GM12878 (cell line): ENCODE results near the gene PTCHD4. TPM values are rescaled to one million over a fixed set of nuclear protein-coding genes. Genes with fewer than 3 reads are reported as not detected.

ENCODE experiments used
- ATAC-seq: fragments of 200-7000 bp; cut with Tn5 transposase; 3 replicates; pipeline ENCODE4 v1.9.1; 2020; ENCODE audit warnings: mild to moderate bottlenecking, moderate library complexity
- BruUV-seq: library from RNA; stranded (reverse); fragments of 400-500 nt; replicated peaks from 2 replicates; lab custom pipeline; 2021; lab: Mats Ljungman, UMichigan
- CTCF ChIA-PET: fragments of 300-600 bp; sonication (Branson Sonifier 250); formaldehyde crosslinking; extraction: SDS; loops from one replicate; lab custom pipeline; 2021; ENCODE audit warnings: inconsistent platforms; lab: Yijun Ruan, JAX
- POLR2A ChIA-PET: fragments of 350-600 bp; formaldehyde crosslinking; extraction: SDS; loops from one replicate; lab custom pipeline; 2021; ENCODE audit warnings: inconsistent platforms; lab: Charles Lee
- RAD21 ChIA-PET: fragments of 300-600 bp; sonication (Branson Sonifier 250); formaldehyde crosslinking; loops from one replicate; lab custom pipeline; 2023; ENCODE audit warnings: antibody characterized with exemption; ENCODE audit not compliant: unreplicated experiment; lab: Charles Lee
- SMC1A ChIA-PET: fragments of 300-600 bp; sonication (Branson Sonifier 250); formaldehyde crosslinking; loops from one replicate; lab custom pipeline; 2023; ENCODE audit not compliant: unreplicated experiment, uncharacterized antibody; lab: Charles Lee
- DNase-seq: peaks from one replicate; pipeline ENCODE4 v3.0.0-alpha.2; 2011; ENCODE audit warnings: low read depth, low spot score
- FAIRE-seq: peaks from 3 replicates; lab custom pipeline; 2011; peaks lifted over from hg19 to GRCh38; lab: Jason Lieb, UNC
- H2AFZ ChIP-seq: 2 replicates; pipeline ENCODE4 v1.6.0; 2011; ENCODE audit warnings: low read depth, low read length, control low read depth; ENCODE audit not compliant: control insufficient read depth
- H3K27ac ChIP-seq: 2 replicates; pipeline ENCODE4 v1.5.1; 2011; ENCODE audit warnings: control low read depth; ENCODE audit not compliant: control insufficient read depth, insufficient read depth
- H3K27me3 ChIP-seq, 2 experiments: replicated peaks in 1 of 2; 2 replicates each; pipeline versions ENCODE4 v1.6.0 to v1.6.1; 2011; ENCODE audit warnings: low read length in 1 of 2; ENCODE audit not compliant: control insufficient read depth in 2 of 2, insufficient read depth in 2 of 2
- H3K36me3 ChIP-seq, 2 experiments: 2 replicates each; pipeline ENCODE4 v1.5.1; 2011; ENCODE audit warnings: low read length in 1 of 2; ENCODE audit not compliant: control insufficient read depth in 2 of 2, insufficient read depth in 2 of 2
- H3K4me1 ChIP-seq: 2 replicates; pipeline ENCODE4 v1.6.1; 2011; ENCODE audit warnings: mild to moderate bottlenecking, low read length, moderate library complexity, mixed read lengths; ENCODE audit not compliant: control insufficient read depth, insufficient read depth
- H3K4me2 ChIP-seq: 2 replicates; pipeline ENCODE4 v1.6.0; 2011; ENCODE audit warnings: control low read depth; ENCODE audit not compliant: control insufficient read depth, insufficient read depth
- H3K4me3 ChIP-seq: fragments of 200-600 bp; sonication (generic); 2 replicates; pipeline ENCODE4 v1.5.1; 2016
- H3K79me2 ChIP-seq: 2 replicates; pipeline ENCODE4 v1.6.0; 2011; ENCODE audit warnings: low read length; ENCODE audit not compliant: control insufficient read depth, insufficient read depth
- H3K9ac ChIP-seq: 2 replicates; pipeline ENCODE4 v1.8.0; 2011; ENCODE audit warnings: low read length, control low read depth, mixed read lengths; ENCODE audit not compliant: control insufficient read depth, insufficient read depth
- H3K9me3 ChIP-seq: replicated peaks from 3 replicates; pipeline ENCODE4 v1.5.1; 2011; ENCODE audit warnings: mild to moderate bottlenecking, low read length; ENCODE audit not compliant: control insufficient read depth, insufficient read depth
- H4K20me1 ChIP-seq: 2 replicates; pipeline ENCODE4 v1.6.0; 2011; ENCODE audit not compliant: control insufficient read depth, insufficient read depth
- ATF7 ChIP-seq: fragments of 450-650 bp; IDR thresholded peaks from 2 replicates; pipeline ENCODE4 v1.6.1; 2016; ENCODE audit warnings: low read depth, mild to moderate bottlenecking
- CEBPB ChIP-seq, 2 experiments: fragments of 150-350 bp in 1 of 2; IDR thresholded peaks; 2 replicates each; pipeline ENCODE4 v1.6.1; 2012 to 2014; ENCODE audit warnings: low read depth in 2 of 2, low read length in 2 of 2, borderline replicate concordance in 1 of 2, inconsistent platforms in 1 of 2
- CREM ChIP-seq: IDR thresholded peaks from 2 replicates; pipeline ENCODE4 v1.6.1; 2014; ENCODE audit warnings: antibody characterized with exemption, low read depth
- E2F8 ChIP-seq: fragments of 450-650 bp; IDR thresholded peaks from 2 replicates; pipeline ENCODE4 v1.6.1; 2018; ENCODE audit warnings: mild to moderate bottlenecking, low read depth, moderate library complexity; ENCODE audit not compliant: partially characterized antibody
- EZH2 ChIP-seq: IDR thresholded peaks from 2 replicates; pipeline ENCODE4 v1.6.1; 2012; ENCODE audit warnings: low read depth, mild to moderate bottlenecking, control low read depth, inconsistent platforms, low read length, borderline replicate concordance; ENCODE audit not compliant: control insufficient read depth
- IKZF2 ChIP-seq, 2 experiments: fragments of 450-650 bp; IDR thresholded peaks; 2 replicates each; pipeline ENCODE4 v1.6.1; 2017; ENCODE audit warnings: mild to moderate bottlenecking in 2 of 2, moderate library complexity in 2 of 2
- NFYA ChIP-seq: IDR thresholded peaks from 2 replicates; pipeline ENCODE4 v1.6.1; 2011; ENCODE audit warnings: low read depth, mild to moderate bottlenecking, low read length, improper control_type of control experiment, borderline replicate concordance
- NKRF ChIP-seq: fragments of 450-650 bp; conservative IDR thresholded peaks from 2 replicates; pipeline ENCODE4 v1.6.1; 2017; ENCODE audit warnings: mild to moderate bottlenecking, moderate library complexity
- NR2C2 ChIP-seq: IDR thresholded peaks from 2 replicates; pipeline ENCODE4 v1.6.1; 2011; ENCODE audit warnings: borderline replicate concordance, low read depth; ENCODE audit not compliant: control insufficient read depth, insufficient read length
- PML ChIP-seq: IDR thresholded peaks from 2 replicates; pipeline ENCODE4 v1.6.1; 2012; ENCODE audit warnings: low read length, inconsistent platforms
- SIN3A ChIP-seq: IDR thresholded peaks from 2 replicates; pipeline ENCODE4 v1.6.1; 2012; ENCODE audit warnings: low read depth, low read length, improper control_type of control experiment
- SKIL ChIP-seq: fragments of 450-650 bp; IDR thresholded peaks from 2 replicates; pipeline ENCODE4 v1.6.1; 2017; ENCODE audit warnings: mild to moderate bottlenecking, low read depth, inconsistent platforms; ENCODE audit not compliant: poor library complexity, severe bottlenecking
- SMARCA5 ChIP-seq: fragments of 450-650 bp; IDR thresholded peaks from 2 replicates; pipeline ENCODE4 v1.6.1; 2017; ENCODE audit warnings: mild to moderate bottlenecking
- STAT1 ChIP-seq: fragments of 450-650 bp; conservative IDR thresholded peaks from 2 replicates; pipeline ENCODE4 v1.6.1; 2014; ENCODE audit warnings: antibody characterized with exemption, mild to moderate bottlenecking
- STAT3 ChIP-seq: IDR thresholded peaks from 2 replicates; pipeline ENCODE4 v1.6.1; 2011; ENCODE audit warnings: low read depth, low read length, improper control_type of control experiment
- ZNF24 ChIP-seq: fragments of 450-650 bp; IDR thresholded peaks from 2 replicates; pipeline ENCODE4 v1.6.1; 2017; ENCODE audit warnings: antibody characterized with exemption, mild to moderate bottlenecking
- ZZZ3 ChIP-seq: IDR thresholded peaks from 2 replicates; pipeline ENCODE4 v1.6.1; 2011; ENCODE audit warnings: low read depth; ENCODE audit not compliant: control insufficient read depth, insufficient read length
- WGBS: methylation state at CpG from one replicate; pipeline ENCODE4 v1.1.6; 2016; ENCODE audit warnings: low lambda C conversion rate; ENCODE audit not compliant: insufficient replicate concordance, insufficient coverage; ENCODE audit errors: missing lambda C conversion rate; 5-methylcytosine and 5-hydroxymethylcytosine counted together
- in situ Hi-C: fragments of 300-500 bp; cut with MboI; formaldehyde crosslinking; loops from 9 replicates; pipeline ENCODE4 v1.14.3; 2018; ENCODE audit warnings: mixed read lengths
- intact Hi-C: fragments of 100-400 bp; cut with micrococcal nuclease; formaldehyde crosslinking; loops from one replicate; pipeline ENCODE4 v1.14.2; 2022; ENCODE audit not compliant: unreplicated experiment
- polyA plus RNA-seq, 11 experiments: library from polyadenylated mRNA; depleted of rRNA in 4 of 11; unstranded in 6 of 11; stranded (reverse) in 5 of 11; fragments of >200 nt; fragmentation: Nextera tagmentation in 4 of 11; fragmentation: Illumina TruSeq in 1 of 11; extraction: Ambion mirVana in 4 of 11; extraction: Trizol in 1 of 11; gene quantifications; 1 replicate in 1 of 11; 2 replicates in 10 of 11; pipeline versions ENCODE4 v1.2.1 to v1.2.3, GENCODE V29; 2011 to 2016; ENCODE audit warnings: inconsistent platforms in 2 of 11, missing spikeins in 2 of 11, low read depth in 1 of 11
- total RNA-seq, 4 experiments: library from RNA; depleted of rRNA in 3 of 4; stranded (reverse); fragments of >200 nt in 3 of 4; fragmentation: Illumina TruSeq in 1 of 4; extraction: Trizol in 1 of 4; gene quantifications; 2 replicates each; pipeline versions ENCODE4 v1.2.1 to v1.2.3, GENCODE V29; 2013 to 2021

The PTCHD4 gene
- total and polyA plus RNA-seq, 10 of the 15 experiments (the other 5 are each of a cell fraction or from before 2014, with no cell fraction given), result 0.02 to 0.17 (median 0.07) TPM; not detected in 3

- no peaks in the 10 kb centered on the region for H3K79me2 ChIP-seq
- RAD21 ChIA-PET, result no interaction called here
- FAIRE-seq (peak; percentile 31), DNase-seq (no peak), ATAC-seq (no peak)
- no peaks in the 10 kb centered on the region for H4K20me1 ChIP-seq
- H3K9me3 ChIP-seq, result no peaks in the 10 kb centered on the region
- H3K27me3 ChIP-seq, result peaks cover 2% of the 10 kb centered on the region in 2 experiments; a peak in 3 of 4 replicates
- in situ Hi-C loops, result no loop called here
- no peak overlapping the region for H3K4me2 ChIP-seq
- WGBS, result 27% methylated on average over 8 of the region's 8 CpGs
- H3K9ac ChIP-seq, result no peak overlapping the region
- SMC1A ChIA-PET, result no interaction called here
- BruUV-seq, result no TSS peak
- H3K27ac ChIP-seq, result no peak overlapping the region
- TF ChIP-seq ATF7 (no peak), ZZZ3 (no peak), NKRF (no peak), ZNF24 (no peak), SMARCA5 (no peak), E2F8 (no peak), CREM (no peak), EZH2 (no peak), STAT1 (no peak), IKZF2 (IDR thresholded peaks at IDR 0.05) (no peak), STAT3 (no peak), SIN3A (no peak), NR2C2 (no peak), PML (no peak), CEBPB (IDR thresholded peaks at IDR 0.05; ENCODE audit: borderline replicate concordance in 1 of 2, low read depth in 2 of 2, low read length in 2 of 2) (no peak), SKIL (no peak), NFYA (no peak)
- CTCF ChIA-PET, result no interaction called here
- intact Hi-C loops, result no loop called here
- POLR2A ChIA-PET, result no interaction called here
- no peaks in the 10 kb centered on the region for H3K4me1 ChIP-seq
- H2AFZ ChIP-seq, result no peak overlapping the region
- no peak overlapping the region for H3K4me3 ChIP-seq
- no peaks in the 10 kb centered on the region for H3K36me3 ChIP-seq
Measured at GRCh38 chr6:48073976-48074767, 36.8 kb downstream of the PTCHD4 start.
